IMR-90 (cell line): ENCODE results near the gene ATP9B. TPM values are rescaled to one million over a fixed set of nuclear protein-coding genes. Genes with fewer than 3 reads are reported as not detected.

Experiments
- BHLHE40 ChIP-seq: fragments of 150-350 bp; IDR thresholded peaks from 2 replicates; pipeline ENCODE4 v1.6.1; 2016; ENCODE audit warnings: mild to moderate bottlenecking, low read depth, low read length
- CEBPB ChIP-seq: IDR thresholded peaks from 2 replicates; pipeline ENCODE4 v1.6.1; 2012; ENCODE audit warnings: low read depth, low read length, improper control_type of control experiment
- ELK1 ChIP-seq: fragments of 150-350 bp; IDR thresholded peaks from 2 replicates; pipeline ENCODE4 v1.6.1; 2016; ENCODE audit warnings: low read depth, mild to moderate bottlenecking, low read length, moderate library complexity, borderline replicate concordance
- FOS ChIP-seq: fragments of 150-350 bp; IDR thresholded peaks from 2 replicates; pipeline ENCODE4 v1.6.1; 2016; ENCODE audit warnings: low read depth, low read length
- MAFK ChIP-seq: IDR thresholded peaks from 2 replicates; pipeline ENCODE4 v1.6.1; 2012; ENCODE audit warnings: low read depth, low read length, improper control_type of control experiment
- MXI1 ChIP-seq: IDR thresholded peaks from 2 replicates; pipeline ENCODE4 v1.6.1; 2012; ENCODE audit warnings: low read depth, mild to moderate bottlenecking, low read length, moderate library complexity, borderline replicate concordance
- RAD21 ChIP-seq: IDR thresholded peaks from 2 replicates; pipeline ENCODE4 v1.6.1; 2012; ENCODE audit warnings: low read length, improper control_type of control experiment
- RCOR1 ChIP-seq: IDR thresholded peaks from 2 replicates; pipeline ENCODE4 v1.6.1; 2012; ENCODE audit warnings: mild to moderate bottlenecking, low read length, improper control_type of control experiment; ENCODE audit not compliant: insufficient replicate concordance
- RFX5 ChIP-seq: IDR thresholded peaks from 2 replicates; pipeline ENCODE4 v1.8.0; 2012; ENCODE audit warnings: low read depth, mild to moderate bottlenecking, low read length, moderate library complexity
- SMC3 ChIP-seq: fragments of 150-350 bp; IDR thresholded peaks from 2 replicates; pipeline ENCODE4 v1.6.1; 2016; ENCODE audit warnings: low read depth, mild to moderate bottlenecking, antibody characterized with exemption, low read length, moderate library complexity
- polyA plus RNA-seq, 3 experiments: library from polyadenylated mRNA; depleted of rRNA; stranded (reverse); fragments of >200 nt; gene quantifications; 2 replicates each; pipeline ENCODE4 v1.2.3, GENCODE V29; 2012; ENCODE audit warnings: low replicate concordance in 1 of 3
- total RNA-seq: library from RNA; depleted of rRNA; stranded (reverse); fragments of >200 nt; gene quantifications from 2 replicates; pipeline ENCODE4 v1.2.3, GENCODE V29; 2012

ATP9B gene
- total and polyA plus RNA-seq, 2 of the 4 experiments (the other 2 are of a cell fraction): 11.0 to 11.5 TPM

- TF ChIP-seq ELK1 (no peak), MAFK (no peak), FOS (peak; percentile 63; the same call in 1 of the 2 replicates), RFX5 (no peak), MXI1 (peak; percentile 68; the same call in 1 of the 2 replicates), RAD21 (no peak), BHLHE40 (peak; percentile 82), RCOR1 (no peak), SMC3 (no peak), CEBPB (peak; percentile 81)
Measured at GRCh38 chr18:79068937-79069716, at the start of gene ATP9B (continued).
